ENCODE measurements around the gene NOL12.
"Not testable (repeated sequence)": the region's sequence is repeated elsewhere in the genome, so short reads cannot be mapped to it uniquely, and the experiment has no call there.

The NOL12 gene

DNA sequence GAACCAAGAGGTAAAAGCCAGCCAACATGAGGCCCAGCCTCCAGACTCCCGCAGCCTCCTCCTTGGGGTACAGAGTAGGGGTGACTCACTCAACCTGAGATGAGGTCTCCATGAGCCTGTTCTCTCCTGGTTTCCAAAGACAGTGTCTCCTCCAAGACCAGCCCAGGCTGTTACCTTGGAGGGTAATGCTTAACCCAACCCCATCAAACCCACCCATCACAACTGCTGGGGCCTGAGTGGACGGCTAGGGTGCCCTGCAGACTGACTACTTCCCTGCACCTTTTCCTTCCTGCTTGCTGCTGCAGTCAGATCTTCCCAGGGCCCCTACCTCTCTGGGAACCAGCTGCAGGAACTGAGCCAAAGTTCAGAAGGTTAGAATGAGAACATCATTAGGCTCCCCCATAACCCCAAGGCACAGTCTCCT, 5.1 kb upstream of the NOL12 start:
- no peak for DNase-seq

DNA sequence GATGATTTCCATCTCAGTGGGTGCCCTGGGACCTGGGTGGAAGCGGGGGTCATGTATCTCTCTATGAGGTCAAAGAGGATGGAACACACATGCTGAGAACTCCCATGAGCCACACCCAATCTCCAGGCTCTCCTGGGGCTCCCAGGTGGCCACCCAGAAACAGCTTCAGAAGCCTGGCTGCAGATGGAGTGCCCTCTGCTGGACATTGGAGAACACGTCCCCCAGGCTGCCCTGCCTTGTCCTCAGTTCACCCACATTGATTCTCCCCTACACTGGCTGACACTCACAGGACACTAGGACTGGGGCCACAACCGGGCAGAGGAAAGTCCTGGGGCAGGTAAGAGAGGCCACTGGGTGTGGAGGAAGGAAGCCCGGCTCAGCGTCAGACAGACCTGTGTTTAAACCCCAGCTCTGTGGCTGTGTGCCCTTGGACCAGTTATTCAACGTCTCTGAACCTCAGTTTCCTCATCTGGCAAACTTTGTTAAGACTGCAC, 4.5 kb upstream of the NOL12 start:
- DNase-seq: peak; percentile 83

DNA sequence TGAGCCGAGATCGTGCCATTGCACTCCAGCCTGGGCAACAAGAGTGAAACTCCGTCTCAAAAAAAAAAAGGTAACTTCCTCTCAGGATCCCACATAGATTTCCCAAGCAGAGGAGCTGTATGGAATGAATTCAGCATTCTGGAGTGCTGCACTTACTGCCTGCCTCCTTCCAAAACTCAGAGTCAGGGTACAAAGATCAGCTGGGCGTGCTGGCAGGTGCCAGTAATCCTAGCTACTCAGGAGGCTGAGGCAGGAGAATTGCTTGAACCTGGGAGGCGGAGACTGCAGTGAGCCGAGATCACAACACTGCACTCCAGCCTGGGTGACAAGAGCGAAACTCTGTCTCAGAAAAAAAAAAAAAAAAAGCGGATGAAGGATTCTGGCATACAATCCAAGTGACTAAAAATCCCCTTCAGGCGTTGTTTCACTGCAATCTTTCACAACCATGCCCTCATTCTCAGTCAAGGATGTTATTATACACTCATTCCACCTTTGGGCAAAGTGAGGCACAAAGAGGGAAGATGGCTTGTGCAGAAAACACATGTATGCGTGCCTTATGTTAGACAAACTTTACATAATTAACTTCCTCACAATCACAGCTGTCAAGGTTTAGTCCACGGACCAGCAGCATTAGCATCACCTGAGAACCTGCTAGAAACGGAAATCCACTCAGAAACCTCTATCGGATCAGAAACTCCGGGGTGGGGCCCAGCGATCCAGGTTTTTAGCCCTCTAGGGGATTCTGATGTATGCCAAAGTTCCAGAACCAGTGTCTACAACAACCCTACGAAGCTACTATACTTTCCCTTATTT, 1.1 kb upstream of the NOL12 start:
- no peak for DNase-seq

DNA sequence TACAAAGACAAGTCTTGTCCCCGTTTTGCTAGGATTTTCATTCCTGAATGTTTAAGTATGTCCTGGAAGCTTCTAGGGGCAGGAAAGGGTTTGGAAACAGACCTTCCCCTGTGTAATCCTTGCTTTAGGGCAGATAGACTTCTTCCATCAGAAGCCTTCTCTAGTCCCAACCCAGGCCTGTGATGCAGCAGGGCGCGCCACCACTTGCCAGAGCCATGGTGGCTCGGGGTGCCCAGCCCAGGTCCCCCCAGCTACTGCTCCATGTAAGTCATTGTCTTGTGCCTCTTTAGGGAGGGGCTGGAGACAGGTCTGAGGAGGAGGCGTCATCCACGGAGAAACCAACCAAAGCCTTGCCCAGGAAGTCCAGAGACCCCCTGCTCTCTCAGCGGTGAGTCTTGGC, 4.3 kb downstream of the NOL12 start:
- DNase-seq: no peak

DNA sequence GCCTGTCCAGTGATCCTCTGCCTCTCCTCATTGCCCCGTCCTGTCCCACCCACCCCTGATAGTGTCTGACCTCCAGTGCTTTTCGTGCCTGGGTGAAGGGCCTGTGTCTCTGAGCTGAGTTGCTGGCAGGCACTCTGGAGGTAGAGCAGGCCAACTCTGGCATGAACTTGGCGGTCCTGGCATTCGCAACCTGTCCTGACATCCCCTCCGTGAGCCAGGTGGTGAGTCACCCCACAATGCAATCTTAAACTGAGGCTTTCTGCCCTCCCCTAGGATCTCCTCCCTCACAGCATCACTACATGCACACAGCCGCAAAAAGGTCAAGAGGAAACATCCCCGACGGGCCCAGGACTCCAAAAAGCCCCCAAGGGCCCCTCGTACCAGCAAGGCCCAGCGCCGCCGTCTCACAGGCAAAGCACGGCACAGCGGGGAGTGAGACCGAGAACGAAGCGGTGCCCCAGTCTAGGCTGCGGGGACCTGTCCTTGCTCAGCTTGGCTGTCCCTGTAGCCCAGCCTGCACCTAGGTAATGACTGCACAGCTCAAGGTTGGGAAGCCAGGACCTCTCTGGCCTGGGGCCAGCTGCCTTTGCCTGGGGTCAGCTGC, 4.9 kb downstream of the NOL12 start:
- DNase-seq: no peak

DNA sequence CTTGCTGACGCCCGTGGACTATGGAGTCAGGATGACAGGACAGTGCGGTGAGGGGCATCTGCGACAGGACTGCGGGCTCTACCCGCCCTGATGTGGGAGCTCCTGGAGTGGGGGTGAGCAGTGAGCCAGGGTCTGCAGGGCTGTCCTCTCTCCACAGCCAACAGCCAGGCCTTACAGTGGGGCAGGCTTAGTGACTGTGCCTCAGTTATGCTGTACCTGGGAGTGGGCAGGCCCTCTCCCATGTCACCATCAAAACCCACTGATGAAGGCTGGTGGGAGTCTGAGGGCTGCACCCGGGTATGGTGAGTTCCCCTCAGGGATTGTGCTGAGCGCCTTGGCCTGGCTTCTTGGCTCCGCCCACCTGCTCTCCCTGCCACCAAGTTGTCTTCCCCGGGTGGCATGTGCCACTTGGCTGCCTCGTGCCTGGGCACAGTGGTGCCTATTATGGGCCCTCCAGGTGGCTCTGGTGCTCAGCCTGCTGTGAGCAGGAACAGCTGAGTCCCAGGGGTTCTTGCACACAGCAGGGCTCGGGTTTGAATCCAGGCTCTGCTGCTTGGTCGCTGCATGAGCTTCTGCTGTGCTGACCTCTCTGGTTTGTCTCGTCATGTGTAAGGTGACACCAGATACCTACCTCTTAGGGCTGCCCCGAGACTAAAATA, 6.6 kb downstream of the NOL12 start:
- DNase-seq: no peak

DNA sequence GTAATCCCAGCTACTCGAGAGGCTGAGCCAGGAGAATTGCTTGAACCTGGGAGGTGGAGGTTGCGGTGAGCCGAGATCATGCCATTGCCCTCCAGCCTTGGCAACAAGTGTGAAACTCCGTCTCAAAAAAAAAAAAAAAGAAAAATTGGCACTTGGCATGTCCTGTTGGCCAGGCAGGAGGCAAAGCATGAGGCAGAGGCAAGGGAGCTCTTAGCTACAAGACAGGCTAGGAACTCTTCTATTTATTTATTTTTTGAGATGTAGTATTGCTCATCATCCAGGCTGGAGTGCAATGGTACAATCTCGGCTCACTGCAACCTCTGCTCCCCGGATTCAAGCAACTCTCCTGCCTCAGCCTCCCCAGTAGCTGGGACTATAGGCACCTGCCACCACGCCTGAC, 8.0 kb downstream of the NOL12 start:
- DNase-seq: not testable (repeated sequence)

DNA sequence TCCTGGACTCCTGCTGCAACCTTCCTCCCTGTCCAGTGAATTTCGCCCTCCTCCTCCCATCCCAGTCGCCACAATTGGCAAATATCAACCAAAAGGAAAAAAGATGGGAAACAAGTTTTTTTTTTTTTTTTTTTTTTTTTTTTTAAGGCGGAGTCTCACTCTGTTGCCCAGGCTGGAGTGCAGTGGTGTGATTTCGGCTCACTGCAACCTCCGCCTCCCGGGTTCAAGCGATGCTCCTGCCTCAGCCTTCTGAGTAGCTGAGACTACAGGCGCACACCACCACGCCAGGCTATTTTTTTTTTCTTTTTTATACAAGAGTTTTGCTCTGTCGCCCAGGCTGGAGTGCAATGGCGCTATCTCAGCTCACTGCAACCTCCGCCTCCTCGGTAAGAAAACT, 10.1 kb downstream of the NOL12 start:
- DNase-seq: not testable (repeated sequence)

DNA sequence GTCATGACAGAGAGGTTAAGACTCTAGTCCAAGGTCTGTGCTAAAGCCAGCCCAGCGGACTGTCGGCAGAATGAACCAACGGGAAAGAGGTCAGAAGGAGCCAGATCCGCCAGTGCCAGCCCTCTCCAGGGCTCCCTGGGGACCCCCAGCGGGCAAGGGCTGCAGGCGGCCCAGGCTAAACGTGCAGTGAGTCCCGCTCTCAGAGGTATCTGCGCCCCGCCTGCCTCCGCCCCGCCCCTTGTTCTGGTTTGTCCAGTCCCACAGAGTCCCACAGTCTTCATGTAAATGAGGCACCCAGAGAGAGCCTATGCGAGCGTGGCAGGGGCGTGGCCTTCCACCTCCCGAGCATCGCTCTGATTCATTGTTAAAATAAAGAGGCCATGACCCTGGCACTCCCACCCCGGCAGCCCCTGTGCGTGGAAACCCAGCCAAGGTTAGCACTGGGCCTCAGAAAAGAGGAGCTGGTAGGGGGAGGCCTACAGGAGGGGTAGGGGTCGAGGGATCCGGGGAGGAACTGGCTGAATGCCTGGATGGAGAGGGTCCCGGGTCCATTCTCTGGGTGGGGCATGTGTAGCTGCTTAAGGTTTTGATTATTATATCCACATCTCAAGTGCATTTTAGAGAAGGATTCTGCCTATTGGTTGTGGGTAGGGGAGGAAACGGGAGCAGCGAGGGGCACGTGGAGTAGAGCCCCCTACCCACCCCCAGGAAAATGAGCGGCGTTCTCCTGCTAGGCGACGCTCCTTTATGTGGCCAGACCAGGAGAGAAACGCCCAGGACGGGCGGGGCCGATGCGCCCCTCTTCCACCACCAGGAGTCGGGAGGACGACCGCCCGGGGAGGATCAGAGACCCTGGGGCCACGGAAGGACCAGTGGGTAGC, 10.8 kb downstream of the NOL12 start, which contains the start of gene TRIOBP:
TRIOBP (plus strand) TSS at position 392 of the 881 bp plus-strand sequence. CDS start 4,318 bp downstream, outside the sequence.
- peak; percentile 94 for DNase-seq

DNA sequence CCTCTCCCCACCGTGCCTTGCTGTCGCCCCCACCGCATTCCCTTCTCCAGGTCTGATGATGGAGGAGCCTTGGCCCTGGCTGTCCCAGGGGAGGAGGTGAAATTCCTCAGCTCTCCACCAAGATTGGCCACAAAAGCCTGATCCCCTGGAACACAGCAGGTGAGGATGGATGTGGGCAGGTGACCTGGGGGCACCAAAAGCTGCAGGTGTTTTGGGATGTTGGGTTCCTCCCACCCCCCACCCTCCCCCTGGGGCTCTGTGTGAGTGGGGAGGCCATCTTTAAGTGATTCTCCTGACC, 11.3 kb downstream of the NOL12 start:
- no peak for DNase-seq

DNA sequence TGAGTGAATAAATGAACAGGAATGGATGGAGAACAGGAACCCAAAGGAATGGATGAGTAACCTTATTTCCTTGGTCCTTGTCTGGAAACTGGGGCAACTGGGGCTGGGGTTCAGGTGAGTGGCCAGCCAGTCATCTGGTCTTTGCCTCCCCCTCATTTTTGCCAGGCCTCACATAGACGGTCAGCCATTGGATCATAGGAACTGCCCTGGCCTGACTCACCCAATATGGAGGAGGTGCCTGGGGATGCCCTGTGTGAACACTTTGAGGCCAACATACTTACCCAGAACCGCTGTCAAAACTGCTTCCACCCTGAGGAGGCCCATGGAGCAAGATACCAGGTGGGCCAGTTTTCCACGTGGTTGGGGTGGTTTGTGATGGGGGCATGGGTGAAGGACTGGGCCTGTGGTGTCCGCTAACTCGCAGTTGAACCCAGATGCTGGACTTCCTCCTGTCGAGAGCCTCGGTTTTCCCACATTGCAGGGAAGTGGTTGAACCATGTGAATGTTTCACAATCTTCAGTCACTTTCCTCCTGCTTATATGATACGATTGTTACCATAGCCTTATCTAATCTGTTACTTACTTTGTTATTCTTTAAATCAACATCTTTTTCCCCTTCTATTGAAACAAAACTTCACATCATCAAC, 15.1 kb downstream of the NOL12 start:
- no peak for DNase-seq

DNA sequence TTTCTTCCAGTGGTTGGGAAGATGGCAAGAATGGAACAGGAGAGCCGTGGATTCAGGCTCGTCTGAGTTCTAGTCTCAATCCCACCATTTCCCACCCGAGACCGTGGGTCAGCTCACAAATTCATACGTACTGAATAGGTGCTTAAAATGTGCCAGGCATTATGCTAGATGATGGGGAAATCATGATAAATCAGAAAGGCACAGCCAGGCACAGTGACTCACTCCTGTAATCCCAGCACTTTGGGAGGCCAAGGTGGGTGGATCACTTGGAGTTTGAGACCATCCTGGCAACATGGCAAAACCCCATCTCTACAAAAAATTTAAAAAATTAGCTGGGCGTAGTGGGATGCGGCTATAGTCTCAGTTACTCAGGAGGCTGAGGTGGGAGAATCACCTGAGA, 17.8 kb downstream of the NOL12 start:
- no peak for DNase-seq

DNA sequence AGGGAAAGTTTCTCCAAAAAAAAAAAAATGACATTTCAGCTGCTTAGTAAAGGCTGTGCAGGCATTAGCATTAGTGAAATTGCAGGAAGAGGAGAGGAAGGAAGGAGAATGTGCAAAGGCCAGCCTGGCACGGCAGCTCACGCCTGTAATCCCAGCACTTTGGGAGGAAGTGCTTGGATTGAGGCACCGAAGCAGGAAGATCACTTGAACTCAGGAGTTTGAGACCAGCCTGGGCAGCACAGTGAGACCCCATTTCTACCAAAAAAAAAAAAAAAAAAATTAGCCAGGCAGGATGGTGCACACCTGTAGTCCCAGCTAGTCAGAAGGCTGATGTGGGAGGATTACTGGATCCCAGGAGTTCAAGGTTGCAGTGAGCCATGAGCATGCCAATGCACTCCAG, 18.5 kb downstream of the NOL12 start:
- no peak for DNase-seq

DNA sequence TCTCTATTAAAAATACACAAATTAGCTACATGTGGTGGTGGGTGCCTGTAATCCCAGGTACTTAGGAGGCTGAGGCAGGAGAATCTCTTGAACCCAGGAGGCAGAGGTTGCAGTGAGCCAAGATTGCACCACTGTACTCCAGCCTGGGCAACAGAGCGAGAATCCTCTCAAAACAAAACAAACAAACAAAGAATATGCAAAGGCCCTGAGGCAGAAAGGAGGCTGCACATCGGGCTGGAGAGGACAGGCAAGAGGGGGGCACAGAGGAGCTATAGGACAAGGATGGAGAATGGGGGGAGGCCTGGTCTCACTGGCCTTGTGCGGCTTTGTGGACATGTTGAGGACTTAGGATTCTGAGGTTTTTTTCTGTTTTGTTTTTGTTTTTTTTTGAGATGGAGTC, 19.1 kb downstream of the NOL12 start:
- no peak for DNase-seq

DNA sequence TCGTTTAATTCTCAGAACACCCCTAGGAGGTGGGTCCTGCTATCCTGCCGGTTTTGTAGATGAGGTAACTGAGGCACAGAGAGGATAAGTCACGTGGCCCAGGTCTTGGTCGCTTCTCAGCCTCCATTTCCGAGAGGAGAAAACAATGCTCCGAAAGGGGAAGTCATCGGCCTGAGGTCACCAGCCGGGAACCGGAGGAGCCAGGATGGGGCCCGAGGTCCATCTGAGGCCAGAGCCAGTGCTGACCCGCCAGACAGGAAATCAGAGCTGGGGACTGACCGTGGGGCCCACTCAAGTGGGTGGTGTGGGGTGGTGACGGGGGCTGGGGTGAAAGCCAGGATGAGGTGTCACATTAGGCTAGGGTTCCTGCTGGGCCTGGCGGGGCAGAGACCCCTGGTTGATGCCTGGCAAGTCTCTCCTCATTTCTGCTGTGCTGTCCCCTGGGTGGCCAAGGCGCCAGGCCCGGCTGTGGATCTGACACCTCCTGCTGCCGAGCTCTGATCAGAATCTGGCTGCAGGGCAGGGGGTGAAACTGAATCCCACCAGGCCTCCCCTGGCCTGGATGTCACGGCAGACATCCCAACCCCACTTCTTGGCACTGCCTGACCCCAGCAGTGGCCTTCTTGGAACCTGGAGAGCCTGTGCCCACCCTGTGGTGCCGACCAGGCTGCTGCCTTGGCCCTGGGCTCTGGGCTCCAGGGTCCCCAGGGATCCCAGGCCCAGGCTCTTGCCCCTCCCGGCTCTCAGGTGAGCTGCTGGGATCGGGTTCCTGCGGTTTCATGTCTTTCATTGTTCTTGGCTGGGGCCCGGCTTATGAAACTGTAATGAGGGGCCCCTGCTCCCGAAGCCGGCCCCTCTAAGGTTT, 22.7 kb downstream of the NOL12 start:
- no peak for DNase-seq

DNA sequence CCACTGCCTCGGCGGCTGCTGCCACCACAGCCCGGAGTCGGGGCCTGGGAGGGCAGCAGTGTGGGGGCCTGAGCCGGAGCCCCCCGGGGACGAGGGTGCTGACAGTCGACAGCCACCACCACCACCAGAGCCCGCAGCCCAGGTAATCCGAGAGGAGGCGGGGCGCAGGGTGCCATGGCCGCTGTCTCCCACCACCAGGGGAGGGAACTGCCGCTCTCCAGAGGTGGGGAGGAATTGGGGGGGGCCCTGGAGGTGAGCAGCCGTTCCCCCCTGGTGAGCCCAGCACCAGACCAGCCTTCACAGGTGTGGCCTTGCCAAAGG, 23.3 kb downstream of the NOL12 start:
- DNase-seq: no peak

DNA sequence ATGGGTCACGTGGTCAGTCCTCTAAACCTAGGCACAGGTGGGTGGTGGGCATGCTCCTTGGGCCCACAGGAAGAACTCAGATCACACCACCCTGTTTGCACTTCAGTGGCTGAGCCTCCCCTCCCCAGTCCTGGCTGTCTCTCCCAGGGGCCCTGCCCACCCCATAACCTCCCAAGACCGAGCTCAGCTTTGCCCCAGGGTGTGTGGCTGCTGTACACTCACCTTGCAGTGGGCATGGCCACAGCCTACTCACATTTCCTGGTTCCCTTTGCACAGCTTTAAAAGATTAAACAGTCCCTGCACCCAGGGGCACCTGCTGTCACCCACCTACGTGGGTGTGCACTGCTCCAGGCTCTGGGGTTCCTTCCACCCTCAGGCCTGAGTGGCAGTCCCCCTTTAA, 24.5 kb downstream of the NOL12 start:
- DNase-seq: no peak

DNA sequence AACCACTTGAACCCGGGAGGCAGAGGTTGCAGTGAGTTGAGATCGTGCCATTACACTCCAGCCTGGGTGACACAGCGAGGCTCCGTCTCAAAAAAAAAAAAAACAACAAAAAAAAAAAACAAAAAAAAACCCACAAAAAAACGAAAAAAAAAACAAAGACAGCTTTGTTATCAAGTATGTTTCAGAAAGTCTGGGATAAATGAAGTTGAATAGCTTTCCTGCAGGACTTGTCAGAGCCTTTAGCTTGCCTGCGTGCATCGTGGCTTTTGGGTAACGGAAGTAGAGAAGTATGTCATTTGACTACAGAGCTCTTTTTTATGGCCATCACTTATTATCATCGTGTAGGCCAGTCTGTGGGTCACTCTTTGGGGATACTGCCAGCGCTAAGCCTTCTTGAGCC, 25.3 kb downstream of the NOL12 start:
- DNase-seq: no peak

DNA sequence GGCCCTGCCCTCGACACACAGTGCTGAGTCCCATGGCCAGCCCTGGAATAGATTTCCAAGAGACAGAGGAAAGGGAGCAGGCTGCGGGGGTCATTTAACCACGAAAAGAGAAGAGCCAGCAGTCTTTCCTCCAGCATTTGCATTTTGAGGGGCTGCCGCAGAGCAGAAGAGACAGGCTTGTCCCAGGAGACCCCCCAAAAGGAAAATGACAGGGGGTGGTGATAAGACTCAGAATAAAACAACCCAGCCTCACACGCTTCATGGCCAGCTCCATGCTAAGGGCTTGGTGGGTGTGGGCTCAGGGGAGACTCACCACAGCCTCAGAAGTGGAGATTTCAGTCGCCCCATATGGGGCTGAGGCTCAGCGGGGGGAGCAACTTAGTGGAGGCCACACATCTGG, 27.6 kb downstream of the NOL12 start:
- DNase-seq: no peak

DNA sequence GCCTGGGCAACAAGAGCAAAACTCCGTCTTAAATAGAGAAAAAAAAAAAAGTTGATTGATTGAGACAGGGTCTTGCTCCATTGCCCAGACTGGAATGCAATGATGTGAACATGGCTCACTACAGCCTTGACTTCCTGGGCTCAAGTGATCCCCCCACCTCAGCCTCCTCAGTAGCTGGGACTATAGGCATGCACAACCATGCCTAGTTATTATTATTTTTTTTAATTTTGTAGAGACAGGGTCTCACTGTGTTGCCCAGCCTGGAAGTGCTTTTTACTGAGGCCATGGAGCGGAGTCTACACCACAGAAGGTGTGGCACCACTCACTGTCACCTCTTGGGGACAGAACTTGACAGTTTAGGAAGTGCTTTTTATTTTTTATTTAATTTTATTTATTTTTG, 28.5 kb downstream of the NOL12 start:
- DNase-seq: no peak

DNA sequence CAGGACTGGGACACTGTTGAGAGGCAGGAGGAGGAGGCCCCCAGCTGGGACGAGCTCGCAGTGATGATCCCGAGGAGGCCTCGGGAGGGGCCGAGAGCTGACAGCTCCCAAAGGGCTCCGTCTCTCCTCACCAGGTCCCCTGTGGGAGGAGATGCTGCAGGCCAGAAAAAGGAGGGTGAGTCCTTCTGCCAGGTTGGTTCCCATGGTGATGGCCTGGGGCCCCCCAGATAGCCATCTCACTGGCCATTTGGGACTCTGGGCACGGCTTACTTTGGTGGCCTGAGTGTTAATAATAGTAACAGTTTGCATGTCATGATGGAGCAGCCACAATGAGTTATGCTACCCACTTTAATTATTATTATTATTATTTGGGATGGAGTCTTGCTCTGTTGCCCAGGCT, 29.6 kb downstream of the NOL12 start:
- no peak for DNase-seq

DNA sequence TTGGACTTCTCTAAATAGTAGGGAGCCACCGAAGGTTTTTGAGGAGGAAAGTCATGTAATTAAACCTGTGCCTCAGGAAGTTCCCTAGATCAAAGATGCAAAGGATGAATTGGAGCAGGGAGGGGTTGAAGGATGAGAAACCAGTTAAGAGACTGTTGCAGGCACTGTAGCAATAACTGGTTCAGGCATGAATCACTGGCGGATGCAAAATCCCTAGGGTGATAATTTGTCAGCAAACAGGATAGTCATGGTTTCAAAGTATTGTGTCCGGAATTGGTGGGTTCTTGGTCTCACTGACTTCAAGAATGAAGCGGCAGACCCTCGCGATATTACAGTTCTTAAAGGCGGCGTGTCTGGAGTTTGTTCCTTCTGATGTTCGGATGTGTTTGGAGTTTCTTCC, 30.6 kb downstream of the NOL12 start:
- no peak for DNase-seq
